Neural cell (in vitro differentiated cells): ENCODE results near the gene FMR1.

Source experiments
- CTCF ChIP-seq: fragments of 450-650 bp; IDR thresholded peaks from 2 replicates; pipeline ENCODE4 v1.5.1; 2014; ENCODE audit warnings: antibody characterized with exemption, mild to moderate bottlenecking, moderate library complexity; ENCODE audit not compliant: poor library complexity, severe bottlenecking
- MXI1 ChIP-seq: fragments of 450-650 bp; conservative IDR thresholded peaks from 2 replicates; pipeline ENCODE4 v1.6.1; 2014; ENCODE audit warnings: antibody characterized with exemption, mild to moderate bottlenecking; ENCODE audit not compliant: poor library complexity, severe bottlenecking
- POLR2AphosphoS5 ChIP-seq: IDR thresholded peaks from 2 replicates; pipeline ENCODE4 v1.6.1; 2012
- RAD21 ChIP-seq: fragments of 450-650 bp; conservative IDR thresholded peaks from 2 replicates; pipeline ENCODE4 v1.6.1; 2014; ENCODE audit warnings: antibody characterized with exemption, mild to moderate bottlenecking, moderate library complexity
- TF ChIP-seq, protein P1 (sequence below): IDR thresholded peaks from 2 replicates; pipeline ENCODE4 v1.6.1; 2012; ENCODE audit warnings: borderline replicate concordance

DNA sequence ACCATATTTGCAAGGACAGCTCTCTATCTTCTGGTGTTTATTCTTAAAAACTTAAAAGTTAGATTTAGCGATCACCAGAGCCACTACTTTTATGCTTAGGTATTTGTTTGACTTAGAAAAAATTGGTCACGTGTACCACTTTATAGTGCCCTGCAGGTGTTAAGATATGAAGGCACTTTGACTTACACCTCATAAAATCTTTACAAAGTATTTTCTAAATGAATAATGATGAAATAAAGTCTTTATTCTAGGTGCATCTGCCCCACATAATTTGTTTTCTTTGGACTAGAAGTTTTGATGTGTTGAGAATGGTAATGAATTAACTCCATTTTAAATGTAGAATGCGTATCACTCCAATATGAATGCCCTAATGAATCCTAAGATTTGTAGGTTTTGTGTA, 2.9 kb downstream of the FMR1 start:
- TF ChIP-seq CTCF (no peak), POLR2AphosphoS5 (no peak), RAD21 (no peak), MXI1 (no peak)
- TF ChIP-seq, protein P1, sequence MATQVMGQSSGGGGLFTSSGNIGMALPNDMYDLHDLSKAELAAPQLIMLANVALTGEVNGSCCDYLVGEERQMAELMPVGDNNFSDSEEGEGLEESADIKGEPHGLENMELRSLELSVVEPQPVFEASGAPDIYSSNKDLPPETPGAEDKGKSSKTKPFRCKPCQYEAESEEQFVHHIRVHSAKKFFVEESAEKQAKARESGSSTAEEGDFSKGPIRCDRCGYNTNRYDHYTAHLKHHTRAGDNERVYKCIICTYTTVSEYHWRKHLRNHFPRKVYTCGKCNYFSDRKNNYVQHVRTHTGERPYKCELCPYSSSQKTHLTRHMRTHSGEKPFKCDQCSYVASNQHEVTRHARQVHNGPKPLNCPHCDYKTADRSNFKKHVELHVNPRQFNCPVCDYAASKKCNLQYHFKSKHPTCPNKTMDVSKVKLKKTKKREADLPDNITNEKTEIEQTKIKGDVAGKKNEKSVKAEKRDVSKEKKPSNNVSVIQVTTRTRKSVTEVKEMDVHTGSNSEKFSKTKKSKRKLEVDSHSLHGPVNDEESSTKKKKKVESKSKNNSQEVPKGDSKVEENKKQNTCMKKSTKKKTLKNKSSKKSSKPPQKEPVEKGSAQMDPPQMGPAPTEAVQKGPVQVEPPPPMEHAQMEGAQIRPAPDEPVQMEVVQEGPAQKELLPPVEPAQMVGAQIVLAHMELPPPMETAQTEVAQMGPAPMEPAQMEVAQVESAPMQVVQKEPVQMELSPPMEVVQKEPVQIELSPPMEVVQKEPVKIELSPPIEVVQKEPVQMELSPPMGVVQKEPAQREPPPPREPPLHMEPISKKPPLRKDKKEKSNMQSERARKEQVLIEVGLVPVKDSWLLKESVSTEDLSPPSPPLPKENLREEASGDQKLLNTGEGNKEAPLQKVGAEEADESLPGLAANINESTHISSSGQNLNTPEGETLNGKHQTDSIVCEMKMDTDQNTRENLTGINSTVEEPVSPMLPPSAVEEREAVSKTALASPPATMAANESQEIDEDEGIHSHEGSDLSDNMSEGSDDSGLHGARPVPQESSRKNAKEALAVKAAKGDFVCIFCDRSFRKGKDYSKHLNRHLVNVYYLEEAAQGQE = no peak
